ENCODE measurements around the gene CACNG8.

CACNG8 gene

DNA sequence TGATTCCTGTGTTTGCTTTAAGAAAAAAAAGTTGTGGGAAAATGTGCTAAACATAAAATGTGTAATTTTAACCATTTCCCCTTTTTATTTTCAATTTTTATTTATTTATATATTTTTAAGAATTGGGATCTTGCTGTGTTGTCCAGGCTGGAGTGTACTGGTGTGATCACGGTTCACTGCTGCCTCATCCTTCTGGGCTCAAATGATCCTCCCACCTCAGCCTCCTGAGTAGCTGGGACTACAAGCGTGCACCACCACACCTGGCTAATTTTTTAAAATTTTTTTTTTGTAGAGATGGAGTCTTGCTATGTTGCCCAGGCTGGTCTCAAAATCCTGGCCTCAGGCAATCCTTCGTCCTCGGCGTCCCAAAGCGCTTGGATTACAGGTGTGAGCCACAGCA lies 47.7 kb downstream of the CACNG8 start:
- H3K9me3 ChIP-seq, result no peaks in the 10 kb centered on the region
- no peaks in the 10 kb centered on the region for H3K4me1 ChIP-seq
- no peak for DNase-seq
- peaks cover 0 to 32% of the 10 kb centered on the region in 2 donors for H3K27me3 ChIP-seq
- H3K36me3 ChIP-seq, result no peaks in the 10 kb centered on the region
- TF ChIP-seq, protein P1, sequence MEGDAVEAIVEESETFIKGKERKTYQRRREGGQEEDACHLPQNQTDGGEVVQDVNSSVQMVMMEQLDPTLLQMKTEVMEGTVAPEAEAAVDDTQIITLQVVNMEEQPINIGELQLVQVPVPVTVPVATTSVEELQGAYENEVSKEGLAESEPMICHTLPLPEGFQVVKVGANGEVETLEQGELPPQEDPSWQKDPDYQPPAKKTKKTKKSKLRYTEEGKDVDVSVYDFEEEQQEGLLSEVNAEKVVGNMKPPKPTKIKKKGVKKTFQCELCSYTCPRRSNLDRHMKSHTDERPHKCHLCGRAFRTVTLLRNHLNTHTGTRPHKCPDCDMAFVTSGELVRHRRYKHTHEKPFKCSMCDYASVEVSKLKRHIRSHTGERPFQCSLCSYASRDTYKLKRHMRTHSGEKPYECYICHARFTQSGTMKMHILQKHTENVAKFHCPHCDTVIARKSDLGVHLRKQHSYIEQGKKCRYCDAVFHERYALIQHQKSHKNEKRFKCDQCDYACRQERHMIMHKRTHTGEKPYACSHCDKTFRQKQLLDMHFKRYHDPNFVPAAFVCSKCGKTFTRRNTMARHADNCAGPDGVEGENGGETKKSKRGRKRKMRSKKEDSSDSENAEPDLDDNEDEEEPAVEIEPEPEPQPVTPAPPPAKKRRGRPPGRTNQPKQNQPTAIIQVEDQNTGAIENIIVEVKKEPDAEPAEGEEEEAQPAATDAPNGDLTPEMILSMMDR (IDR thresholded peaks at IDR 0.05), result no peak
- intact Hi-C loops (cut with DNase I; ENCODE audit: low total_unique reads), result no loop called here
- H3K4me3 ChIP-seq, result no peak overlapping the region
- H3K27ac ChIP-seq, result no peak overlapping the region

DNA sequence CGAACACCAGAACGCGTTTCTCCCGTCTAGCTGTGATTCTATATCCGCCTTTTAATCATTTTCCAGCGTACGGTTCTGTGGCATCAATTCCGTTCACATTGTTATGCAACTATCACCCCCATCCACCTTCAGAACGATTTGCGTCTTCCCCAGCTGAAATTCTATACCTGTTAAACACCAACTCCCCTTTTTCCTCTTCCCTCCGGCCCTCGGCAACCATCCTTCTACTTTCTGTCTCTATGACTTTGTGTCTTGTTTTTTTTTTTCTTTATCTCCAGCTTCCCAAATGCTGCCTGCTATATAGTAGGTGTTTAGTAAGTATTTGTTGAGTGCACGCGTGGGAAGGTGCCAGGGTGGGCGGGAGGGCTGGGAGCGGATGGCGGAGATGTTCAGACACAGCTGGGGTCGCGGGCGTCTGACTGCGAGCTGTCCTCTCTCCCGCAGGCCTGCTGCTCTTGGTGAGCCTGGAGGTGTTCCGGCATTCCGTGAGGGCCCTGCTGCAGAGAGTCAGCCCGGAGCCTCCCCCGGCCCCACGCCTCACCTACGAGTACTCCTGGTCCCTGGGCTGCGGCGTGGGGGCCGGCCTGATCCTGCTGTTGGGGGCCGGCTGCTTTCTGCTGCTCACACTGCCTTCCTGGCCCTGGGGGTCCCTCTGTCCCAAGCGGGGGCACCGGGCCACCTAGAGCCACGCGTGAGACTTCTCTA lies 48.9 kb downstream of the CACNG8 start:
- H3K36me3 ChIP-seq, result no peaks in the 10 kb centered on the region
- H3K4me1 ChIP-seq, result no peaks in the 10 kb centered on the region
- intact Hi-C loops (cut with DNase I; ENCODE audit: low total_unique reads), result no loop called here
- H3K27me3 ChIP-seq, result peaks cover 0 to 41% of the 10 kb centered on the region in 2 donors
- H3K27ac ChIP-seq, result no peak overlapping the region
- H3K9me3 ChIP-seq, result no peaks in the 10 kb centered on the region
- no peak overlapping the region for H3K4me3 ChIP-seq
- TF ChIP-seq, protein P1 (IDR thresholded peaks at IDR 0.05), result no peak
- DNase-seq, result no peak

DNA sequence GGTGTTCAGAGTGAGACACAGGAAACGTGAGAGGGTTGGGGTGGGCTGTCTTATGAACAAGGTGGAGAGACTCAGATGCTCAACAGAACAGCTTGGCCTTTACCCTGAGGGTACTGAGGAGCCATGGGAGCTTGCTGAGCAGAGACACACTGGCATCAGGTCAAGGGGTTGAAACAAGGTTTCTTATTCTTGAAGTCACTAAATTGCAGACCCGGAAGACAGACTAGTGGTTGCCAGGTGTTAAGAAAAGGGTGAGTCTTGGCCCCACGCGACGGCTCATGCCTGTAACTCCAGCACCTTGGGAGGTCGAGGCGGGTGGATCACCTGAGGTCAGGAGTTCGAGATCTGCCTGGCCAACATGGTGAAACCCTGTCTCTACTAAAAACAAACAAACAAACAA lies 51.1 kb downstream of the CACNG8 start:
- TF ChIP-seq, protein P1 (IDR thresholded peaks at IDR 0.05), result no peak
- Histone ChIP-seq H3K27me3 (peaks cover 0 to 41% of the 10 kb centered on the region in 2 donors), H3K4me1 (no peaks in the 10 kb centered on the region), H3K4me3 (no peak overlapping the region), H3K27ac (no peak overlapping the region), H3K36me3 (no peaks in the 10 kb centered on the region), H3K9me3 (no peaks in the 10 kb centered on the region)
- DNase-seq, result no peak
- intact Hi-C loops (cut with DNase I; ENCODE audit: low total_unique reads), result no loop called here

DNA sequence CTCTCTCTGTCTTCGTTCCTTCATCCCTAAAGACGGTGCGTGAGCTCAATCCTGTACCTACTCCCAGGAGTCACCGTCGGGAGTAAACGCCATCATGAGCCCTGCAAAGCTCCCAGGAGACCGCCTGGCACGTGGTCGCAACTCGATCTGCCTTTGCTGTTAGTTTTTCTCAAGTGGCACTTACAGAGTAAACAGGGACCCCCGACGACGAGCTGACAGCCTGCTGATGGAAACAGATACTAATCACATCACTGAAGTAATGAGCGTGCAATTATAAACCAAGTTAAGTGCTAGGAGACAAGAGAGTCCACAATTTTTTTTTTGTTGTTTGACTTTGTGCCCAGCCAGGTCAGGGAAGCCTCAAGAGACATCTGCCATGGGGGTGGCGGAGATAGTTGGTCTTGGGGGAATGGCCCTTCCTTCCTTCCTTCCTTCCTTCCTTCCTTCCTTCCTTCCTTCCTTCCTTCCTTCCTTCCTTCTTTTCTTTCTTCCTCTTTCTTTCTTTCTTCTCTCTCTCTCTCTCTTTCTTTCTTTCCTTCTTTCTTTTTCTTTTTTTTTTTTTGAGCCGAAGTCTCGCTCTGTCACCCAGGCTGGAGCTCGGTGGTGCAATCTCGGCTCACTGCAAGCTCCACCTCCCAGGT lies 52.3 kb downstream of the CACNG8 start:
- H3K36me3 ChIP-seq, result no peaks in the 10 kb centered on the region
- intact Hi-C loops (cut with DNase I; ENCODE audit: low total_unique reads), result no loop called here
- DNase-seq, result no peak
- H3K27me3 ChIP-seq, result peaks cover 0 to 38% of the 10 kb centered on the region in 2 donors
- no peaks in the 10 kb centered on the region for H3K9me3 ChIP-seq
- H3K4me1 ChIP-seq, result no peaks in the 10 kb centered on the region
- TF ChIP-seq, protein P1 (IDR thresholded peaks at IDR 0.05), result no peak
- no peak overlapping the region for H3K4me3 ChIP-seq
- H3K27ac ChIP-seq, result no peak overlapping the region

DNA sequence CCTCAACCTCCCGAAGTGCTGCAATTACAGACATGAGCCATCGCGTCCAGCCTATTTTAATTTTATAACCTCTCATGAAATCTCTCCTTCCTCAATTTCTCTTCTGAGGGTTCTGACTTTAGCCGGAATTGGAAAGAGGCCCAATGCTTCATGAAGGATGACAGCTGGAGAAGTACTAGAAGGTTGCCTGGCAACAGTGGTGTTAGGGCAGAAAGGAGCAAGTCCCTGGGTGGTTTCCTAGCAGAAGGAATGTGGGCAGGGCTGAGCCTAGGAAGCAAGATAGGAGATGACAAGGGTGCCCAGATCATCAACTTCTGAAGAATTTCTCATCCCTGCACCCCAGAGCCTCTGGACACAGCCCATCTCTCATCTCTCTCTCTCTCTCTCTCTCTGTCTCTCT lies 54.5 kb downstream of the CACNG8 start:
- Histone ChIP-seq H3K27me3 (peaks cover 0 to 24% of the 10 kb centered on the region in 2 donors), H3K9me3 (no peaks in the 10 kb centered on the region), H3K27ac (no peak overlapping the region), H3K36me3 (no peaks in the 10 kb centered on the region), H3K4me1 (no peaks in the 10 kb centered on the region), H3K4me3 (no peak overlapping the region)
- intact Hi-C loops (cut with DNase I; ENCODE audit: low total_unique reads), result no loop called here
- TF ChIP-seq, protein P1 (IDR thresholded peaks at IDR 0.05), result no peak
- DNase-seq, result no peak

All from tibial artery (tissue), 4 donors.